Testis (tissue), 3 donors: Measurements from ENCODE around the gene ITIH3. TPM values are rescaled to one million over a fixed set of nuclear protein-coding genes. Genes with fewer than 3 reads are reported as not detected.
A peak's percentile ranks its signal among the peaks of the same experiment; 100 is the strongest.

Source experiments
- DNase-seq: peaks from one replicate; pipeline ENCODE4 v3.0.0-alpha.2; 2019
- H3K27ac ChIP-seq, 2 donors: fragments of 200-600 bp; sonication (generic); one replicate each; pipeline ENCODE4 v1.5.1; 2019
- H3K27me3 ChIP-seq: fragments of 200-600 bp; sonication (generic); one replicate; pipeline ENCODE4 v1.5.1; 2019
- H3K36me3 ChIP-seq: fragments of 200-600 bp; sonication (generic); one replicate; pipeline ENCODE4 v1.5.1; 2017; ENCODE audit warnings: low read depth; ENCODE audit errors: missing control alignments
- H3K4me1 ChIP-seq: fragments of 200-600 bp; sonication (generic); one replicate; pipeline ENCODE4 v1.5.1; 2019
- H3K4me3 ChIP-seq, 2 donors: fragments of 200-600 bp; sonication (generic); one replicate each; pipeline ENCODE4 v1.5.1; 2017 to 2019
- H3K9me3 ChIP-seq: fragments of 200-600 bp; sonication (generic); one replicate; pipeline ENCODE4 v1.5.1; 2017
- CTCF ChIP-seq, 3 experiments: fragments of 450-650 bp in 2 of 3; fragments of 200-600 bp in 1 of 3; sonication (generic) in 1 of 3; IDR thresholded peaks; one replicate each; pipeline ENCODE4 v1.5.1; 2016 to 2019; ENCODE audit warnings: antibody characterized with exemption in 3 of 3, mild to moderate bottlenecking in 2 of 3, moderate library complexity in 1 of 3
- POLR2A ChIP-seq: fragments of 450-650 bp; IDR thresholded peaks from one replicate; pipeline ENCODE4 v1.6.1; 2017; ENCODE audit warnings: antibody characterized with exemption, mild to moderate bottlenecking, moderate library complexity
- WGBS, 2 donors: methylation state at CpG; one replicate each; pipeline ENCODE4 v1.1.5; 2018; 5-methylcytosine and 5-hydroxymethylcytosine counted together
- intact Hi-C: fragments of 100-400 bp; cut with DNase I; formaldehyde crosslinking; loops from one replicate; pipeline ENCODE4 v1.15.1; 2023; ENCODE audit warnings: low total_unique reads
- polyA plus RNA-seq: library from polyadenylated mRNA; stranded (reverse); fragments of 350-450 nt; fragmentation: Illumina TruSeq; extraction: RNeasy Lipid Tissue Mini Kit (QIAGEN cat#74804); gene quantifications from one replicate; pipeline ENCODE4 v1.2.3, GENCODE V29; 2014; ENCODE audit warnings: low read depth, low replicate concordance; ENCODE audit not compliant: insufficient read depth
- total RNA-seq, 2 donors: library from RNA; depleted of rRNA; stranded (reverse); fragments of >200 nt; gene quantifications; one replicate each; pipeline ENCODE4 v1.2.3, GENCODE V29; 2016

ITIH3 gene
- total and polyA plus RNA-seq, 3 donors from 2014 or later = 5.4 to 9.9 (median 6.3) TPM

- peak; percentile 17 for DNase-seq
These were observed 24.7 kb upstream of the ITIH3 start for GRCh38 chr3:52769786-52770455.

GRCh38 chr3:52770496-52771333 lies 23.9 kb upstream of the ITIH3 start, which contains the start of gene NEK4:
Gene NEK4 (minus strand): TSS chr3:52770940. CDS start chr3:52770746, 194 bp downstream.
- TF ChIP-seq POLR2A (no peak), CTCF (IDR thresholded peaks at IDR 0.05) (no peak)
- intact Hi-C loops = no loop called here
- WGBS, 2 donors = 0 to 1% methylated on average over 22 to 65 of the region's 67 CpGs

More at GRCh38 chr3:52769786-52770455, 24.7 kb upstream of the ITIH3 start:
- Histone ChIP-seq H3K4me3 (peak overlapping the region; percentile 95), H3K36me3 (no peaks in the 10 kb centered on the region), H3K9me3 (no peaks in the 10 kb centered on the region), H3K4me1 (peaks cover 6% of the 10 kb centered on the region), H3K27ac (peak overlapping the region; percentile 63 to 79), H3K27me3 (no peaks in the 10 kb centered on the region)
- intact Hi-C loops = no loop called here
- TF ChIP-seq POLR2A (no peak), CTCF (IDR thresholded peaks at IDR 0.05) (no peak)
- WGBS, 2 donors = 10 to 18% methylated on average over 13 of the region's 13 CpGs

GRCh38 chr3:52771334-52771681 lies 23.3 kb upstream of the ITIH3 start:
- H3K9me3 ChIP-seq = no peaks in the 10 kb centered on the region
- TF ChIP-seq CTCF (IDR thresholded peaks at IDR 0.05) = no peak
- TF ChIP-seq POLR2A = no peak
- H3K27ac ChIP-seq = peak overlapping the region in 1 of 2 donors; percentile 79
- H3K36me3 ChIP-seq = no peaks in the 10 kb centered on the region
- H3K4me1 ChIP-seq = peaks cover 6% of the 10 kb centered on the region
- no peak for DNase-seq
- 13 to 24% methylated on average over 5 of the region's 5 CpGs for WGBS, 2 donors
- H3K27me3 ChIP-seq = no peaks in the 10 kb centered on the region
- peak overlapping the region; percentile 95 for H3K4me3 ChIP-seq
- intact Hi-C loops = no loop called here

More at GRCh38 chr3:52770496-52771333, 23.9 kb upstream of the ITIH3 start, which contains the start of gene NEK4:
- no peaks in the 10 kb centered on the region for H3K27me3 ChIP-seq
- no peaks in the 10 kb centered on the region for H3K36me3 ChIP-seq
- H3K4me1 ChIP-seq = peaks cover 6% of the 10 kb centered on the region
- peak; percentile 95 for DNase-seq
- no peaks in the 10 kb centered on the region for H3K9me3 ChIP-seq
- peak within 1 kb of the TSS; percentile 63 to 79 for H3K27ac ChIP-seq
- H3K4me3 ChIP-seq = peak within 1 kb of the TSS; percentile 95

- no peak for DNase-seq
- Histone ChIP-seq H3K4me1 (peaks cover 6% of the 10 kb centered on the region), H3K36me3 (no peaks in the 10 kb centered on the region), H3K4me3 (peak overlapping the region in 1 of 2 donors; percentile 95), H3K27me3 (no peaks in the 10 kb centered on the region), H3K9me3 (no peaks in the 10 kb centered on the region), H3K27ac (no peak overlapping the region)
- 55 to 60% methylated on average over 10 of the region's 10 CpGs for WGBS, 2 donors
- TF ChIP-seq POLR2A = no peak
- TF ChIP-seq CTCF (IDR thresholded peaks at IDR 0.05) = no peak
- intact Hi-C loops = no loop called here
These were observed 22.9 kb upstream of the ITIH3 start for GRCh38 chr3:52771702-52772101.
